Ovary (tissue), 9 donors: ENCODE data around the gene MTMR11. TPM values are rescaled to one million over a fixed set of nuclear protein-coding genes. Genes with fewer than 3 reads are reported as not detected.
A peak's percentile ranks its signal among the peaks of the same experiment; 100 is the strongest.
"Not testable (repeated sequence)": the region's sequence is repeated elsewhere in the genome, so short reads cannot be mapped to it uniquely, and the experiment has no call there.

Experiments
- DNase-seq, 5 donors: peaks; one replicate each; pipeline ENCODE4 v3.0.0-alpha.2; 2019 to 2020
- H3K27ac ChIP-seq, 2 donors: fragments of 200-600 bp; one replicate each; pipeline versions ENCODE4 v1.5.1 to v1.8.0; 2019 to 2022
- H3K27me3 ChIP-seq: fragments of 200-600 bp; one replicate; pipeline ENCODE4 v1.8.0; 2022
- H3K36me3 ChIP-seq: fragments of 200-600 bp; sonication (generic); one replicate; pipeline ENCODE4 v1.5.1; 2019
- H3K4me1 ChIP-seq: one replicate; pipeline ENCODE4 v1.8.1; 2013; ENCODE audit warnings: mild to moderate bottlenecking, moderate library complexity; ENCODE audit not compliant: insufficient read depth
- H3K4me3 ChIP-seq: fragments of 200-600 bp; sonication (generic); one replicate; pipeline ENCODE4 v1.5.1; 2017
- H3K9me3 ChIP-seq, 2 donors: fragments of 200-600 bp in 1 of 2; sonication (generic) in 1 of 2; one replicate each; pipeline versions ENCODE4 v1.5.1 to v1.8.1; 2013 to 2019; ENCODE audit warnings: mild to moderate bottlenecking in 1 of 2, moderate library complexity in 1 of 2
- CTCF ChIP-seq, 3 donors: fragments of 450-650 bp in 2 of 3; fragments of 200-600 bp in 1 of 3; IDR thresholded peaks; one replicate each; pipeline versions ENCODE4 v1.5.1 to v1.8.0; 2016 to 2022; ENCODE audit warnings: antibody characterized with exemption in 3 of 3, mild to moderate bottlenecking in 1 of 3
- EP300 ChIP-seq: sonication (generic); formaldehyde crosslinking; IDR thresholded peaks from one replicate; pipeline ENCODE4 v1.6.1; 2017; ENCODE audit warnings: antibody characterized with exemption
- POLR2A ChIP-seq: fragments of 450-650 bp; IDR thresholded peaks from one replicate; pipeline ENCODE4 v1.6.1; 2017; ENCODE audit warnings: antibody characterized with exemption, mild to moderate bottlenecking, moderate library complexity
- WGBS, 3 donors: extraction: QIAGEN DNeasy Blood & Tissue Kit in 1 of 3; methylation state at CpG; one replicate each; pipeline versions ENCODE4 v1.1.5 to v1.1.7; 2013 to 2017; 5-methylcytosine and 5-hydroxymethylcytosine counted together
- intact Hi-C, 4 donors: fragments of 100-400 bp; cut with DNase I; formaldehyde crosslinking; loops; one replicate each; pipeline versions ENCODE4 v1.11.0 to v1.15.1; 2022 to 2023
- polyA plus RNA-seq, 2 donors: library from polyadenylated mRNA; stranded (reverse); fragments of 200-250 nt in 1 of 2; fragments of 350-450 nt in 1 of 2; fragmentation: Illumina TruSeq in 1 of 2; extraction: RNeasy Lipid Tissue Mini Kit (QIAGEN cat#74804) in 1 of 2; gene quantifications; one replicate each; pipeline ENCODE4 v1.2.3, GENCODE V29; 2013 to 2014
- total RNA-seq, 7 donors: library from RNA; depleted of rRNA in 2 of 7; stranded (reverse); fragments of >200 nt in 2 of 7; fragmentation: NEBNext Ultra II Directional in 3 of 7; extraction: Animal tissue kit (Norgen Biotek cat#: 25700) in 3 of 7; gene quantifications; one replicate each; pipeline versions ENCODE4 v1.1.0 to v1.2.4, GENCODE V29; 2016 to 2023
- donor health status: DM: no; HTN: no; CAD: no; lungs with moderate emphysema.
- donor health status: DM: no; HTN: no; CAD: no.
- donor health status: Bipolar disorder and iron deficiency.
- donor health status: DM: yes; HTN: yes; CAD: no.
- donor health status: DM: no; HTN: no; CAD: no.
- donor health status: DM: yes; HTN: yes; CAD: no.

MTMR11 gene
- total and polyA plus RNA-seq, 9 donors = 19.1 to 51.5 (median 33.0) TPM

GRCh38 chr1:149949911-149950310 is 13.2 kb upstream of the MTMR11 start:
- Histone ChIP-seq H3K36me3 (no peaks in the 10 kb centered on the region), H3K4me1 (no peaks in the 10 kb centered on the region), H3K27ac (no peak overlapping the region), H3K4me3 (no peak overlapping the region), H3K27me3 (no peaks in the 10 kb centered on the region), H3K9me3 (no peaks in the 10 kb centered on the region)
- TF ChIP-seq CTCF (IDR thresholded peaks at IDR 0.05) (no peak), EP300 (no peak), POLR2A (no peak)
- intact Hi-C loops = no loop called here
- DNase-seq = no peak
- 68 to 77% (median 71%) methylated on average over 6 of the region's 6 CpGs for WGBS, 3 donors

GRCh38 chr1:149945206-149945605 is 8.5 kb upstream of the MTMR11 start:
- Histone ChIP-seq H3K4me1 (no peaks in the 10 kb centered on the region), H3K36me3 (no peaks in the 10 kb centered on the region), H3K9me3 (no peaks in the 10 kb centered on the region), H3K27ac (no peak overlapping the region), H3K27me3 (no peaks in the 10 kb centered on the region), H3K4me3 (no peak overlapping the region)
- no peak for TF ChIP-seq EP300
- TF ChIP-seq POLR2A = no peak
- no peak for TF ChIP-seq CTCF (IDR thresholded peaks at IDR 0.05)
- DNase-seq = no peak
- 86 to 91% (median 89%) methylated on average over 4 of the region's 4 CpGs for WGBS, 3 donors
- intact Hi-C loops = no loop called here

GRCh38 chr1:149942885-149943284 is 6.2 kb upstream of the MTMR11 start:
- Histone ChIP-seq H3K9me3 (no peaks in the 10 kb centered on the region), H3K27me3 (no peaks in the 10 kb centered on the region), H3K4me3 (no peak overlapping the region), H3K36me3 (no peaks in the 10 kb centered on the region), H3K27ac (no peak overlapping the region), H3K4me1 (peaks cover 6% of the 10 kb centered on the region)
- TF ChIP-seq POLR2A (no peak), CTCF (IDR thresholded peaks at IDR 0.05) (no peak), EP300 (no peak)
- intact Hi-C loops = no loop called here
- 42 to 60% (median 47%) methylated on average over 3 of the region's 3 CpGs for WGBS, 3 donors
- DNase-seq = no peak

GRCh38 chr1:149942207-149942606 is 5.5 kb upstream of the MTMR11 start:
- H3K36me3 ChIP-seq = no peaks in the 10 kb centered on the region
- H3K9me3 ChIP-seq = no peaks in the 10 kb centered on the region
- H3K4me1 ChIP-seq = peaks cover 9% of the 10 kb centered on the region
- 16 to 19% (median 17%) methylated on average over 5 of the region's 5 CpGs for WGBS, 3 donors
- H3K27ac ChIP-seq = peak overlapping the region in 1 of 2 donors; percentile 22
- H3K27me3 ChIP-seq = no peaks in the 10 kb centered on the region
- intact Hi-C loops = no loop called here
- DNase-seq = no peak
- no peak overlapping the region for H3K4me3 ChIP-seq
- TF ChIP-seq EP300 (no peak), POLR2A (no peak), CTCF (IDR thresholded peaks at IDR 0.05) (no peak)

GRCh38 chr1:149940427-149940826 is 3.7 kb upstream of the MTMR11 start:
- TF ChIP-seq POLR2A = no peak
- no peak for TF ChIP-seq CTCF (IDR thresholded peaks at IDR 0.05)
- no peak for TF ChIP-seq EP300
- H3K9me3 ChIP-seq = no peaks in the 10 kb centered on the region
- H3K4me3 ChIP-seq = no peak overlapping the region
- WGBS, 3 donors = 88 to 91% (median 90%) methylated on average over 3 of the region's 3 CpGs
- H3K27me3 ChIP-seq = no peaks in the 10 kb centered on the region
- no peak for DNase-seq
- intact Hi-C loops = loop anchor here in 1 of 4 donors (1.0 kb wide), 1 partner anchor 21 kb away; no protein-coding TSS in a partner anchor
- no peak overlapping the region for H3K27ac ChIP-seq
- peaks cover 16% of the 10 kb centered on the region for H3K4me1 ChIP-seq
- no peaks in the 10 kb centered on the region for H3K36me3 ChIP-seq

GRCh38 chr1:149938668-149939003 is 2.0 kb upstream of the MTMR11 start:
- intact Hi-C loops = loop anchor here in 1 of 4 donors (5.0 kb wide), 1 partner anchor 41 kb away; the partner anchor contains the start of gene BOLA1
- not testable (repeated sequence) for H3K36me3 ChIP-seq, H3K9me3 ChIP-seq, H3K27me3 ChIP-seq, DNase-seq
- H3K4me1 ChIP-seq = peaks cover 16% of the 10 kb centered on the region
- WGBS, 3 donors = 13 to 17% (median 15%) methylated on average over 13 of the region's 13 CpGs
- peak overlapping the region in 1 of 2 donors; percentile 55 for H3K27ac ChIP-seq
- peak overlapping the region; percentile 32 for H3K4me3 ChIP-seq
